ENCODE data around the gene C2orf81.
"Not testable (repeated sequence)": the region's sequence is repeated elsewhere in the genome, so short reads cannot be mapped to it uniquely, and the experiment has no call there.

Gene C2orf81

DNA sequence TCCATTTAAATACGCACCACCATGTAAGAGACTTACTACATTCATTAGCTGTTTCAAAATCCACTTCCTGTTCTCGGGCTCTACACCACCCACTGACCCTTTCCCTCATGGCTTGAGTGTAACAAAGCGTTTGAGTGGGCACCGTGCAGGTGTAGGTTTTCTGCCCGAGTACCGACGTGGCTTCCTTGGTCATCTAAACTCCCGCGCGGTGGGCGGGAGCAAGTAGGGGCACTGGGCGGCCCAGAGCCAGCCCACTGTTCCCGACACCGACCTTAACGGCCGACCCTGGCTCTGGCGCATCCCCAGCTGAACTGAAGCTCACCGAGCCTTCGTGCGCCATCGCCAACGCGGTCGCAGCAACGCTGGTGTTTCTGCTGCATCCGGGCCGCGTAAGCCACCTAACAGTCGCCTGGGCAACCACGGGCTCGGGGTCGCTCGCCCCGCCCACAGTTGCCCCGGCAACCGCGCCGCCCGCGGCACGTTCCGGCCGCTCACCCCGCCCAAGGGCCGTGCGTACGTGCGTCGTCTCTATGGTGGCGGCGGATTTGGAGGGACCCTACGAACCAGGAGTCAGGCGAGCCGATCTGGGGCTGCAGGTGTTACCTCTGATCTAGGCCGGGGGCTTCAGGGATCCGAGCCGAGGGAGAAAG is at the start of gene C2orf81, which contains the start of gene WDR54:
Gene C2orf81 (minus strand): TSS at position 399 of the 650 bp plus-strand sequence. CDS start 59 bp downstream, at position 340.
Gene WDR54 (plus strand): TSS at position 510 of the 650 bp plus-strand sequence. CDS start 424 bp downstream, outside the sequence.
- DNase-seq (ENCODE audit: low read depth), result peak; percentile 55
- peak within 1 kb of the TSS; percentile 82 for H3K4me3 ChIP-seq (ENCODE audit: low read depth, low read length)

DNA sequence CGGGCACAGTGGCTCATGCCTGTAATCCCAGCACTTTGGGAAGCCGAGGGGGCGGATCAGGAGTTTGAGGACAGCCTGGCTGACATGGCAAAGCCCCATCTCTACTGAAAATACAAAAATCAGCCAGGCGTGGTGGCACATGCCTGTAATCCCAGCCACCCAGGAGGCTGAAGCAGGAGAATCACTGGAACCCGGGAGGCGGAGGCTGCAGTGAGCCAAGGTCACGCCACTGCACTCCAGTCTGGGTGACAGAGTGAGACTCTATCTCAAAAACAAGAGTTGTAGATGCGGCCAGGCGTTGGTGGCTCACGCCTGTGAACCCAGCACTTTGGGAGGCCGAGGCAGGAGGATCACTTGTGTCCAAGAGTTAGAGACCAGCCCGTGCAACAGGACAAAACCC is 49.3 kb upstream of the C2orf81 start:
- not testable (repeated sequence) for H3K4me3 ChIP-seq (ENCODE audit: low read depth, low read length); DNase-seq (ENCODE audit: low read depth)

DNA sequence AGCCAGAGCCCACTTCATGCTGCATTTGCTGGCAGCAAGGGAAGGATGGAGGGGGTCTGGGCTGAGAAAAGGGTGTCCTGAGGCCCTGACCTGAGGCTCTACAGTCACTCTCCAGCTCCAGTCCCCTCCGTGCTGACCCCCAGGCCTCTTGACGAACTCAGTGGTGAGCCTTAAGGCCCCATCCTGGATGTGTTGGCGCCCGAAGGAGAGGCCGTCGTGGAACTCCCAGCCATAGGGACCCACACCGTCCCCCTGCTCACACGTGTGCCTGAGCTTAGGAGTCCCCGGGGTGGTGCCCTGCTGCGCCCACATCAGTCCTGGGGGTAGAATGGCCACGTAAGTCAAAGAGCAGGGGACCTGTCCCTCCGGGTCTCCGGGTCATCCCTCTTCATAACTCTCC is 43.0 kb upstream of the C2orf81 start:
- H3K4me3 ChIP-seq (ENCODE audit: low read depth, low read length), result peak overlapping the region; percentile 90
- no peak for DNase-seq (ENCODE audit: low read depth)

DNA sequence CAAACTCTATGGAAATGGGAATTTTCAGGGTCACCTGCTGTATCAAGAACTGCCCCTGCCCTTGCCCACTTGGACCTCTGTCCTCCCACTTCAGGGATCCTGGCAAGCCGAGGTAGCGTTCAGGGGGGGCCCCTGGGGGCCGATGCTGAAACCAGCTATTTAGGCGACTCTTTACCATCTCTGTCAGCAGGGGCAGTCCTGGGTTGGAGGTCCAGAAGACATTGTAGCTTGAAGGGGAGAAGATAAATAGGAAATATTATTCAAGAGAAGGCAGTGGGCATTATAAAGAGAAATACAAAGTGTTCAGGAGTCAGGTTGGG is 41.3 kb upstream of the C2orf81 start:
- DNase-seq (ENCODE audit: low read depth), result no peak
- no peak overlapping the region for H3K4me3 ChIP-seq (ENCODE audit: low read depth, low read length)

DNA sequence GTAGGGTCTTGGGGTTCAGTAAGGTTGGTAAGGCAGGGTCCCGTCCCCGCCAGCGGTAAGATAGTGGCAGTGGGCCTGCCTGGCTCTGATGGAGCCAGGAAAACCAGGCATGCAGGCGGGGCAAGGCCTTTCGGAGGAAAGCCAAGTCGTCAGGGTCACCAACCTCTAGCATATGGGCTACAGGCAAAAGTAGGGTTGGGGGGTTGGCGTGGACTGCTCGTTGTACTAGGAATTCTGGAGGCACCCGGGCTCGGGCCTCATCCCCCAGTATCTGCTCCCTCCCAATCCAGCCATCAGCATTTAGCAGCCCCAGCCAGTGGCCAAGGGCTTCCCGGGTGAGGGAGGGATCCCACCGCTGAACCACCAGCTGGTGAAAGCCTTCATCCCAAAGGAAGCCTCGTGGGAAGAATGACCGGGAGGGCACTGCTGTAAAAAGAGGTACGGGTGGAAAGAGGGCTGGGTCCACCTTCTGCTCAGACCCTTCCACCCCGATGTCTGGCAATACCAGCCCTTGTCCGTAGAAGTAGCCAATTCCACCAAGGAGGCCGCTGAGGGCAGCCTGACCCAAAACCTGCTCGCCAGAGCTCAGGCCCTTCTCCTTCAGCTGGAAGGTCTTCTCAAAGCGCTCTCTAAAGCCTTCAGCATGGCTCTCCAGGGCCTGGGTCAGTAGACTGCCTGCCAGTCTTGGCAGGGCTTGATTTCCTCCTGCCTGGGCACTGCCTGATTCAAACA is 40.8 kb upstream of the C2orf81 start:
- H3K4me3 ChIP-seq (ENCODE audit: low read depth, low read length), result no peak overlapping the region
- no peak for DNase-seq (ENCODE audit: low read depth)

DNA sequence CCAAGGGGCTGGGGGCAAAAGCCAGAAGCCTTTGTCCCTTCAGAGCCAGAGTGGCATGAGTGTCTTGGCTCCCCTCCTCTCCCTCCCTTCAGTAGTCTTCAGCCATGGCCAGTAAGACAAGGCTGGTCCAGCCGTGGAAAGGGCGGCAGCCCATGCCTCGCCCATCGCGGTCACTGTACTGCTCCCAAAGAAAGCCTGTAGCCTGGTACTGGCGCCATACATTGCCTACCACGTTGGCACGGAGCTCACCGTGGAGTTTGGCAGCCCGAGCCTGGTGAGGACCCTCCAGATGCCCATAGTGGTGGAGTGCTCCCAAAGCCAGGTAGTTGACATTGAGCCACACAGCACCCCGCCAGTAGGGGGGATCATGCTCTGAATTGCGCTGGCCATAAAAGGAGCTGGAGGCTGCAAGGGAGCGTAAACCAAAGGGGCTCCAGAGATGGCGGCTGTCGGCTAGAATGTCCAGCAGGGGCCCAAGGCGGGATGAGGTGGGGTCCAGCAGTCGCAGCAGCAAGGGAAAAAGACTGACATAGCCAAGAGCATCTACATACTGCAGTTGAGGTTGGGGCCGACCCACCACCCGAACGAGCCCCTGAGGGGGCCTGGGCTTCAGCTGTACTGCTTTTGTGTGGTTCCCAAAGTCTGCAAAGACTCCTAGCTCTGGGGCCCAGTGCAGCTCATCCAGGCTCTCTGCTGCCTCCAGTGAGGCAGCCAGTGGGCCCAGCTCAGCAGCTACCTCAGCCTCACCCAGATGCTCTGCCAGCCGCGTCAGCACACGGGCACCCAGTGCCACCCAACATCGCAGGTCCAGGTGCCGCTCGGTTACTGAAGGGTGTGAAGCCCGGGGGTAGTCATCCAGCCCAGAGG is 40.0 kb upstream of the C2orf81 start:
- DNase-seq (ENCODE audit: low read depth), result no peak
- H3K4me3 ChIP-seq (ENCODE audit: low read depth, low read length), result no peak overlapping the region

DNA sequence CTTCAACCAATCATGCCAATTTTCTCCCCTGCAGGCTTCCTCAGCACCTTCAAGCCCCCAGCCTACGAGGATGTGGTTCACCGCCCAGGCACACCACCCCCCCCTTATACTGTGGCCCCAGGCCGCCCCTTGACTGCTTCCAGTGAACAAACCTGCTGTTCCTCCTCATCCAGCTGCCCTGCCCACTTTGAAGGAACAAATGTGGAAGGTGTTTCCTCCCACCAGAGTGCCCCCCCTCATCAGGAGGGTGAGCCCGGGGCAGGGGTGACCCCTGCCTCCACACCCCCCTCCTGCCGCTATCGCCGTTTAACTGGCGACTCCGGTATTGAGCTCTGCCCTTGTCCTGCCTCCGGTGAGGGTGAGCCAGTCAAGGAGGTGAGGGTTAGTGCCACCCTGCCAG is 38.8 kb upstream of the C2orf81 start:
- H3K4me3 ChIP-seq (ENCODE audit: low read depth, low read length); DNase-seq (ENCODE audit: low read depth): not testable (repeated sequence)

DNA sequence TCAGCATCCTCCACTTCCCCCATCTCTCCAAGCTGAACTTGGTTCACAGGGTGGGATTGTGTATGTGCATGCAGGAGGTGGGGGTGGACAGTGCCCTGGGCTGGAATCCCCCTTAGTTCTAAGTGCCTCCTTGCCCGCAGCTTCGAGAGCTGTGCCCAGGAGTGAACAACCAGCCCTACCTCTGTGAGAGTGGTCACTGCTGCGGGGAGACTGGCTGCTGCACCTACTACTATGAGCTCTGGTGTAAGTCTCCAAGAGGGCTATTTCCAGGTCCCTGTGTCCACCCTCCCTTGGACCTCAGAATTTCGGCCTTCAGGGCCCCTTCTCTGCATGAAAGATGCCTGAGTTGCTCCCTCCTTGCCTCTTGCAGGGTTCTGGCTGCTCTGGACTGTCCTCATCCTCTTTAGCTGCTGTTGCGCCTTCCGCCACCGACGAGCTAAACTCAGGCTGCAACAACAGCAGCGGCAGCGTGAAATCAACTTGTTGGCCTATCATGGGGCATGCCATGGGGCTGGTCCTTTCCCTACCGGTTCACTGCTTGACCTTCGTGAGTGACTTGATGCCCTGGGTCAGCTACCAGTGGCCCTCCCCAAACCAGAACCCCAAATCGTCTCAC is 38.2 kb upstream of the C2orf81 start:
- DNase-seq (ENCODE audit: low read depth), result not testable (repeated sequence)

DNA sequence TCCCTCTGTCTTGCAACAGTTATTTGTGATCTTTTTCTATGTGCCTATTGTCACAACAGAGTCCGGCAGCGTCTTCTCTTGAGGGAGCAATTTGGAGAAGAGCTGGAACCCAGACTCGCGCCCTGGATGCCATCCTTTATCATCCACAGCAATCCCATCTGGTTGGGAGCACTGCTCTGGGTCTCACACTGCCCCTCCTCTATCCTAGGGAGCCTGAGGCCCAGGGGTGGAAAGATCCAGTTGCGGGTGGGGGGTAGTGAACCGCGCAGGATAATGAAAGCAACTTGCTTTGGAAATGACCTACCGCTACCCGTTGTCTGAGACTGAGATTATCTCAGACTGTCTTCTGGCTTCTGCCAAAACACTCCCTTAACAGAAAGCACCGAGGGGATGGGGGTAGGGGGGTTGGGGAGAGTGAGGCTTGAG is 37.5 kb upstream of the C2orf81 start:
- DNase-seq (ENCODE audit: low read depth), result no peak
- peak overlapping the region; percentile 98 for H3K4me3 ChIP-seq (ENCODE audit: low read depth, low read length)

More for the DNA sequence above, 38.2 kb upstream of the C2orf81 start:
- H3K4me3 ChIP-seq (ENCODE audit: low read depth, low read length), result peak overlapping the region; percentile 98

DNA sequence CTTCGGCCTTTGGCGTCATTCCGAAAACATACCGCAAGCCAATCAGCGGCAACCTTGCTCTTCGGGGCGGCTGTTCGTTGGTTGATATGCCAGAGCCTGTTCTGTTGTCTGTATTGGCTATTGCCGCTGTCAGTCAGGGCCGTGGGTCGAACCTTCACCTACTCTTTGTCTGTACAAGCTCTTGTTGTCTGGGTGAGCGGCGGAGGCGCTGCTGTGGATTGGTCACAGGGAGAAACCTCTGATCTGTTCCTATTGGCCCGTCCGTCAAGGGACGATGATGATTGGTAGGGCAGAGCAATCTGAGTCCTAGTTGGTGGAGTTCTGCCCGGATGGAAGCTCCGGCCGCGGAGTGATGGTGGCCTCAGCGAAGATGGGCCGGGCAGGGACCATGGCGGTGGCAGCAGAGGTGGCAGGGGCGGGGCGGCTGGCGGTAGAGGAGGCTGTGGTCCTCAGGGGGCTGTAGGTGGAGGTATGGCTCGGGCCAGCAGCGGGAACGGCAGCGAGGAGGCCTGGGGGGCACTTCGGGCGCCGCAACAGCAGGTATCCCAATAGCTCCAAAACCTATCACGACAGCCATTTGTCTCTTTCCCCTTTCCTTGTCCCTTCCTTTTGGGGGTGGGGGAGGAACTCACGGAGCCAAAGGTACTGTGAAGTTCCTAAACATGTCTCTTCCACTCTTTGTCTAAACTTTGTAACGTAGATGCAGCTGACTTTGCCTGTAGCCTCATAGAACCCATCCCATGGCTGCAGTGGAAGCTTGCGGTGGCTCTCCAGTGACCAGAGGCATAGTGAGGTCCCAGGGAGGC is 36.9 kb upstream of the C2orf81 start, which contains the start of gene WBP1:
Gene WBP1 (plus strand): TSS at position 307 of the 806 bp plus-strand sequence. CDS start 165 bp downstream, at position 472.
- peak; percentile 100 for DNase-seq (ENCODE audit: low read depth)
- H3K4me3 ChIP-seq (ENCODE audit: low read depth, low read length), result peak within 1 kb of the TSS; percentile 98

DNA sequence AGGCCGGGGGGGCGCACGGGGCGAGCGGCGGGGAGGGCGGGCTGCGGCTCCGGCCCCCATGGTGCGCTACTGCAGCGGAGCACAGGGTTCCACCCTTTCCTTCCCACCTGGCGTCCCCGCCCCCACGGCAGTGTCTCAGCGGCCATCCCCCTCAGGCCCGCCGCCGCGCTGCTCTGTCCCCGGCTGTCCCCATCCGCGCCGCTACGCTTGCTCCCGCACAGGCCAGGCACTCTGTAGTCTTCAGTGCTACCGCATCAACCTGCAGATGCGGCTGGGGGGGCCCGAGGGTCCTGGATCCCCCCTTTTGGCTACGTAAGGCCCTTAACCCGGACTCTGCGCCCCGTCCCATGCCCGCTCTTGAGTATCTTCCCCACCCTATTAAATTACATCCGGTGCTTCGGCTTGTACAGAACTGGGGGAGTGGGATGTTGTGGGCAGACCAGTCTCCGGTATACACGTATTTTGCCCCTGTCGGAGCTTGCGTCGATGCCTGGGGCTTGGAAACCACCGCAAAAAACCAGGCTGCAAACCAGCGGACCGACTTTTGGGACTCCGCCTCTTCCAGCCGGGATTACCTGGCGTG is 36.2 kb upstream of the C2orf81 start:
- H3K4me3 ChIP-seq (ENCODE audit: low read depth, low read length), result peak overlapping the region; percentile 98
- no peak for DNase-seq (ENCODE audit: low read depth)

DNA sequence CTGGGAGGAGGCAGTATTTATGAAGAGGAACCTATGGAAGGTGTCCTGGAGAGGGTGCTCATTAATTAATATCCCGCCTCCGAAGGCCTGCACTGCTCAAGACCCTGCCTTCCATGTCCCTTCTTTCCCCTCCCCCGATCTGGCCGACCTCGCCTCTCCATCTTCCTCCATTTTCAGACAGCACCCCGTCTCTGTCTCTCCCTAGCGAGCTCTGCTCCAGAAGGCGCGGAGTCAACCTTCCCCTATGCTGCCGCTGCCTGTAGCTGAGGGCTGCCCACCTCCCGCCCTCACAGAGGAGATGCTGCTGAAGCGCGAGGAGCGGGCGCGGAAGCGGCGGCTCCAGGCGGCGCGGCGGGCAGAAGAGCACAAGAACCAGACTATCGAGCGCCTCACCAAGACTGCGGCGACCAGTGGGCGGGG is 35.7 kb upstream of the C2orf81 start:
- no peak for DNase-seq (ENCODE audit: low read depth)
- H3K4me3 ChIP-seq (ENCODE audit: low read depth, low read length), result peak overlapping the region; percentile 98

DNA sequence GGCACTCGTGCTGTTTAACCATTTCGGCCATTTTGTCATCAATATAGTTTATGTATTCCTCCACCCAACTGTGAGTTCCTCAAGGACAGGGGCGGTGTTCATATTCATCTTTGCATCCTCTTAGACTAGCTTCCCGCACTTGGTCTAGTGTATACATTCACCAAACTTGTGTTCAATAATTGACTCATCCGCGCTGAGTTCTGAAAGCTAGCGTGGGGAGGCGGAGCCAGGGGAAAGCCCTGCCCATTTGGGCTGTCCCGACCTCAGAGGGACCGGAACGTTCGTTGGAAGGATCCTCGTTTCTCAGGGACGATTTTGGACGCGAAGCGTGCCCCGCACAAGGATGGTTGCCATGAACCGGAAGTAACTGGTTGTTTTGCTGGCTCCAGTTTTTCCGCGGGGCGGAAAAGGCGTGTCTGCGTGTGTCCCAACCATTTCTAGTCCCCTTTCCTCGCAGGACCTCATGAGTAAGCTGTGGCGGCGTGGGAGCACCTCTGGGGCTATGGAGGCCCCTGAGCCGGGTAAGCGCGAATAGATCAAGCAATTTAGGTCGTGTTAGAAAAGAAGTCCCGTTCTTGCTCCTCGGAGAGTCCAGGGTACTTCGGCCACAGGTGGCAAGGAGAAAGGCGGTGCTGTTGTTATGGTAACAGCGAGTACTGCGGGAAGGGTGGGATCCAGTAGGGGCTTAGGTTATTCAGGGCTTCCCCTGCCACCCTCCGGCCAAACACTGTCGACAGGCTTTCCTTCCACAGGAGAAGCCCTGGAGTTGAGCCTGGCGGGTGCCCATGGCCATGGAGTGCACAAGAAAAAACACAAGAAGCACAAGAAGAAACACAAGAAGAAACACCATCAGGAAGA is 33.5 kb upstream of the C2orf81 start, which contains the start of gene INO80B:
Gene INO80B (plus strand): TSS at position 434 of the 858 bp plus-strand sequence. CDS start 30 bp downstream, at position 464.
- DNase-seq (ENCODE audit: low read depth), result peak; percentile 92
- H3K4me3 ChIP-seq (ENCODE audit: low read depth, low read length), result peak within 1 kb of the TSS; percentile 62

DNA sequence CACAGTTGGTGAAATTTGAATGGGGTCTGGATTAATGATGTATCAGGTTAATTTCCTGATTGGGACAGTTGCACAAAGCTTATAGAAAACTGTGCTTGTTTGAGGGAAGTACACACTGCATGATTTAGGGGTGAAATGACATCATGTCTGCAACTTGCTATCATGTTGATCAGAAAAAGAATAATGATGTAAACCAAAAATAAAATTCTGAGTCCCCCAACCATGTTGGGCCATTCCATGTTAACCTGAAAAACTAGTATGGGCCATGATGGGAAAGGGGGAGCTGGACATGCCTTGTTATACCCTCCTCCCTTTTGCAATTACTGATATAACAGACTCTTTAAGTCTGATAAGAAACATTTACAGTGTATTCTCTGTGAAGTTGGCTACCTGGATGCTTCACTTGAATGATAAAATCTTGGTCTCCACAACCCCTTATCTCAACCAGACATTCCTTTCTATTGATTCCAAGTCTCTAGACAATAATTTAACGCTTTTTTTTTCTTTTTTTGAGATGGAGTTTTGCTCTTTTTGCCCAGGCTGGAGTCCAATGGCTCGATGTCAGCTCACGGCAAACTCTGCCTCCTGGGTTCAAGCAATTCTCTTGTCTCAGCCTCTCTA is 29.3 kb upstream of the C2orf81 start:
- H3K4me3 ChIP-seq (ENCODE audit: low read depth, low read length), result no peak overlapping the region
- DNase-seq (ENCODE audit: low read depth), result no peak

DNA sequence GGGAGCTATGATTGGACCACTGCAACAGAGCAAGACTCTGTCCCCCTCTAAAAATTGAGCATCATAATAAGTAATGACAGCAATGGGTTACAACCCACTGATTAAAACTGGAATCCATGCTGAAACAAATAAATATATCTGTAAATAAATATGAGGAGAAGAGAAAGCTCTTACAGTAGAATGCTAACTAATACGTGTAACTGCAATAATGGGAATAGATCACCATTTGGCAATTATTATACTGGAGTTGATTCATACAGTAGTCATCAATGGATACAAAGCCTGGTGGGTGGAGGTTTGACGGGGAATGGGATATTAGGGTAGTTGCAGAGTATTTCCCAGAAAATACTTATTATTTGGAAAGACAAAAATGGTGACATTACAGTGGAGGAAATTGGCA is 27.4 kb upstream of the C2orf81 start:
- no peak for DNase-seq (ENCODE audit: low read depth)
- no peak overlapping the region for H3K4me3 ChIP-seq (ENCODE audit: low read depth, low read length)

DNA sequence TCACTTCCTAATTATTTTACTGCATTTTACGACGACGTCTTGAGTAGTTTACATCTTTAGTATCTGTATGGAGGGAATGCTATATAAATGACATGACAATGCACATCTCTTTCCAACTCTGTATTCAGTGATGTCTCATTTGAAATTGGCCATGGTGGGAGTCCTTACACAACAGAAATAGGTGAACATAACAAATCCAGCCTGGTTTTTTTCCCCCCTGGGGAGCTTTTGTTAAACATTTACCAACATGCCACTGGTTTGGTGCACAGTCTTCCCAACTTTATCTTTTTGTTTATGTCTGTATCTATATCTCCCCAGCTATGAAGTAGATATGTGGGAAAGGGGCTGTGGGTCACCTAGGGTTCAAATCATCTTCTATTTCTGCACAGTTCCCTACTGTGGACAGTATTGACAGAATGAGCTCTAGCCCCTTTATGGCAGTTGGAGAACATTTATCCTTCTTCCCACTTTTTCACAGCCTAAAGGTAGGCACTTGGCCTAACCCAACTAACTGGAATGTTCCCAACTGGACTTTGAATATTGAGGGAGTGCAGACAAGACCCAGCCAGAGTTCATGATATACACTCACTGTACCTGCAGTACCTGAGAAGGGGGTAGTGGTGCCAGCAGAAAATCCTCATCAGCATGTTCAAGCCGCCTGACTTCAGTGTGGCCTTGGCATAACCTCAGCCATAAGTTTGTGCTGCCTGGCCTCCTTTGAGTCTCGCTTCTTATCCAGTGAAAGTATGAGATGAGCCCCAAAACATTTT is 26.0 kb upstream of the C2orf81 start:
- no peak overlapping the region for H3K4me3 ChIP-seq (ENCODE audit: low read depth, low read length)
- DNase-seq (ENCODE audit: low read depth), result no peak
